H1 (cell line): ENCODE measurements around the gene TTC33. TPM values are rescaled to one million over a fixed set of nuclear protein-coding genes. Genes with fewer than 3 reads are reported as not detected.

ENCODE experiments used
- CTCF ChIA-PET: fragments of 300-600 bp; sonication (Branson Sonifier 250); formaldehyde crosslinking; loops from one replicate; lab custom pipeline; 2021; ENCODE audit not compliant: partially characterized antibody; lab: Charles Lee
- POLR2A ChIA-PET: fragments of 300-600 bp; sonication (Branson Sonifier 250); formaldehyde crosslinking; loops from one replicate; lab custom pipeline; 2021; ENCODE audit warnings: inconsistent platforms; ENCODE audit not compliant: partially characterized antibody; lab: Charles Lee
- DNase-seq, 2 experiments: peaks; one replicate each; pipeline versions ENCODE4 v3.0.0 to v3.0.0-alpha.2; 2010 to 2022; ENCODE audit warnings: low spot score in 2 of 2, low read depth in 1 of 2, mixed read lengths in 1 of 2
- FAIRE-seq: peaks from 2 replicates; lab custom pipeline; 2011; peaks lifted over from hg19 to GRCh38; lab: Jason Lieb, UNC
- H2AFZ ChIP-seq: 2 replicates; pipeline ENCODE4 v1.8.1; 2012; ENCODE audit warnings: low read length, inconsistent platforms
- H2AK5ac ChIP-seq: 2 replicates; pipeline ENCODE4 v1.6.1; 2013; ENCODE audit warnings: low read depth, low read length
- H2BK120ac ChIP-seq: replicated peaks from 2 replicates; pipeline ENCODE3; 2013; ENCODE audit warnings: low read depth, low read length, inconsistent platforms
- H2BK12ac ChIP-seq: 2 replicates; pipeline ENCODE4 v1.6.1; 2013; ENCODE audit warnings: low read depth, low read length
- H2BK15ac ChIP-seq: 2 replicates; pipeline ENCODE4 v1.6.1; 2013; ENCODE audit warnings: low read length
- H2BK20ac ChIP-seq: 2 replicates; pipeline ENCODE4 v1.6.1; 2013; ENCODE audit warnings: low read length
- H2BK5ac ChIP-seq: 2 replicates; pipeline ENCODE4 v1.6.1; 2013; ENCODE audit warnings: low read depth, low read length
- H3K14ac ChIP-seq: 2 replicates; pipeline ENCODE4 v1.6.1; 2013; ENCODE audit warnings: inconsistent platforms; ENCODE audit not compliant: insufficient read length
- H3K18ac ChIP-seq: 2 replicates; pipeline ENCODE4 v1.6.1; 2013; ENCODE audit warnings: low read length; ENCODE audit errors: extremely low read depth
- H3K23ac ChIP-seq: 2 replicates; pipeline ENCODE4 v1.6.1; 2013; ENCODE audit warnings: inconsistent platforms; ENCODE audit not compliant: insufficient read length
- H3K23me2 ChIP-seq: 2 replicates; pipeline ENCODE4 v1.6.1; 2013; ENCODE audit warnings: low read depth, low read length
- H3K27ac ChIP-seq: 2 replicates; pipeline ENCODE4 v1.6.1; 2011; ENCODE audit warnings: low read depth, low read length, inconsistent platforms
- H3K27me3 ChIP-seq, 4 experiments: replicated peaks in 1 of 4; 1 replicate in 1 of 4; 2 replicates in 3 of 4; pipeline versions ENCODE4 v1.6.1 to v1.8.1; 2011 to 2013; ENCODE audit warnings: low read length in 3 of 4, mild to moderate bottlenecking in 3 of 4, inconsistent platforms in 2 of 4, mixed read lengths in 2 of 4, moderate library complexity in 1 of 4; ENCODE audit not compliant: control insufficient read depth in 3 of 4, insufficient read depth in 3 of 4; ENCODE audit errors: extremely low read depth in 1 of 4
- H3K36me3 ChIP-seq, 4 experiments: 2 replicates each; pipeline versions ENCODE4 v1.6.1 to v1.8.1; 2011 to 2013; ENCODE audit warnings: mild to moderate bottlenecking in 4 of 4, low read length in 3 of 4, moderate library complexity in 2 of 4, control low read depth in 1 of 4, inconsistent platforms in 1 of 4; ENCODE audit not compliant: insufficient read depth in 4 of 4, control insufficient read depth in 2 of 4
- H3K4ac ChIP-seq: replicated peaks from 2 replicates; pipeline ENCODE3; 2013; ENCODE audit warnings: low read length, low read depth, mixed read lengths, inconsistent platforms; ENCODE audit not compliant: insufficient read length
- H3K4me1 ChIP-seq, 4 experiments: replicated peaks in 1 of 4; 1 replicate in 1 of 4; 2 replicates in 3 of 4; pipeline versions ENCODE4 v1.6.1 to v1.8.1; 2011 to 2013; ENCODE audit warnings: low read length in 3 of 4, inconsistent platforms in 2 of 4, mixed read lengths in 1 of 4; ENCODE audit not compliant: insufficient read depth in 4 of 4, control insufficient read depth in 3 of 4
- H3K4me2 ChIP-seq, 2 experiments: 2 replicates each; pipeline versions ENCODE4 v1.6.1 to v1.8.1; 2011 to 2013; ENCODE audit warnings: low read depth in 2 of 2, low read length in 2 of 2, control low read depth in 1 of 2, inconsistent platforms in 1 of 2, mild to moderate bottlenecking in 1 of 2; ENCODE audit not compliant: insufficient read depth in 1 of 2
- H3K4me3 ChIP-seq, 4 experiments: fragments of 200-600, 300-600 bp in 1 of 4; sonication (generic), shearing (Covaris generic), sonication (Bioruptor Twin) in 1 of 4; 2 replicates each; pipeline versions ENCODE4 v1.5.1 to v1.8.1; 2011 to 2016; ENCODE audit warnings: low read length in 4 of 4, low read depth in 3 of 4, control low read depth in 2 of 4, inconsistent platforms in 2 of 4, mild to moderate bottlenecking in 2 of 4, mixed read lengths in 1 of 4, moderate library complexity in 1 of 4; ENCODE audit not compliant: insufficient read depth in 2 of 4; ENCODE audit errors: extremely low read depth in 1 of 4
- H3K56ac ChIP-seq: replicated peaks from 2 replicates; pipeline ENCODE3; 2013; ENCODE audit warnings: low read depth, mild to moderate bottlenecking, mixed read lengths, low read length, inconsistent platforms; ENCODE audit not compliant: insufficient read length
- H3K79me1 ChIP-seq: 2 replicates; pipeline ENCODE4 v1.6.1; 2013; ENCODE audit warnings: low read depth, low read length, control low read depth
- H3K79me2 ChIP-seq, 2 experiments: 2 replicates each; pipeline versions ENCODE4 v1.6.1 to v1.8.1; 2012 to 2013; ENCODE audit warnings: low read length in 2 of 2, mild to moderate bottlenecking in 2 of 2, inconsistent platforms in 1 of 2; ENCODE audit not compliant: insufficient read depth in 2 of 2, control insufficient read depth in 1 of 2
- H3K9ac ChIP-seq, 4 experiments: replicated peaks in 1 of 4; 1 replicate in 1 of 4; 2 replicates in 3 of 4; pipeline versions ENCODE4 v1.6.1 to v1.8.1; 2011 to 2013; ENCODE audit warnings: low read depth in 3 of 4, low read length in 3 of 4, control low read depth in 2 of 4, mild to moderate bottlenecking in 2 of 4, moderate library complexity in 2 of 4, inconsistent platforms in 1 of 4; ENCODE audit errors: extremely low read depth in 1 of 4
- H3K9me3 ChIP-seq, 2 experiments: 2 replicates each; pipeline versions ENCODE4 v1.6.1 to v1.8.1; 2012 to 2013; ENCODE audit warnings: mild to moderate bottlenecking in 2 of 2, moderate library complexity in 2 of 2, control low read depth in 1 of 2, inconsistent platforms in 1 of 2, low read depth in 1 of 2, low read length in 1 of 2, mixed read lengths in 1 of 2; ENCODE audit not compliant: insufficient read depth in 2 of 2
- H4K20me1 ChIP-seq, 2 experiments: replicated peaks in 1 of 2; 2 replicates each; pipeline versions ENCODE3 to v1.8.1; 2011 to 2013; ENCODE audit warnings: inconsistent platforms in 2 of 2, low read length in 2 of 2, mild to moderate bottlenecking in 1 of 2; ENCODE audit not compliant: insufficient read depth in 2 of 2, control insufficient read depth in 1 of 2
- H4K5ac ChIP-seq: 2 replicates; pipeline ENCODE4 v1.6.1; 2013; ENCODE audit warnings: low read length, low read depth, mixed read lengths, inconsistent platforms; ENCODE audit not compliant: insufficient read length
- H4K8ac ChIP-seq: 2 replicates; pipeline ENCODE4 v1.8.0; 2013; ENCODE audit warnings: mild to moderate bottlenecking, moderate library complexity, low read length, inconsistent platforms; ENCODE audit not compliant: insufficient read depth; ENCODE audit errors: extremely low read depth
- H4K91ac ChIP-seq: replicated peaks from 2 replicates; pipeline ENCODE3; 2013; ENCODE audit warnings: low read length, mixed read lengths, inconsistent platforms; ENCODE audit not compliant: insufficient read length
- KDM4A ChIP-seq: IDR thresholded peaks from one replicate; pipeline ENCODE4 v1.7.1; 2012; ENCODE audit warnings: low read depth, mild to moderate bottlenecking, moderate library complexity, low read length, inconsistent platforms; ENCODE audit not compliant: severe bottlenecking
- RBBP5 ChIP-seq: IDR thresholded peaks from 2 replicates; pipeline ENCODE4 v1.7.1; 2012; ENCODE audit warnings: low read depth, mild to moderate bottlenecking, inconsistent platforms, low read length, moderate library complexity, borderline replicate concordance
- SP1 ChIP-seq: IDR thresholded peaks from 2 replicates; pipeline ENCODE4 v1.6.1; 2011; ENCODE audit warnings: low read depth, low read length
- SUZ12 ChIP-seq: fragments of 200-600 bp; sonication (generic); IDR thresholded peaks from 2 replicates; pipeline ENCODE4 v1.6.1; 2012; ENCODE audit warnings: mild to moderate bottlenecking, inconsistent platforms, low read length, moderate library complexity, mixed read lengths
- TEAD4 ChIP-seq: IDR thresholded peaks from 2 replicates; pipeline ENCODE4 v1.6.1; 2012; ENCODE audit warnings: low read depth, low read length, inconsistent platforms, mixed read lengths
- WGBS, 2 experiments: shearing (Covaris generic) in 1 of 2; methylation state at CpG; one replicate each; pipeline versions ENCODE4 v1.1.6 to v1.1.7; 2013 to 2015; ENCODE audit warnings: low lambda C conversion rate in 2 of 2, mixed read lengths in 2 of 2, inconsistent platforms in 1 of 2, low coverage in 1 of 2, missing lambda C conversion rate in 1 of 2; ENCODE audit not compliant: insufficient replicate concordance in 2 of 2, insufficient coverage in 1 of 2, insufficient read length in 1 of 2; ENCODE audit errors: extremely low coverage in 1 of 2, missing lambda C conversion rate in 1 of 2; 5-methylcytosine and 5-hydroxymethylcytosine counted together
- polyA plus RNA-seq, 7 experiments: library from polyadenylated mRNA; depleted of rRNA in 3 of 7; stranded (reverse) in 5 of 7; unstranded in 2 of 7; fragments of >200 nt in 5 of 7; fragments of 200-250 nt in 2 of 7; gene quantifications; 1 replicate in 5 of 7; 2 replicates in 1 of 7; 4 replicates in 1 of 7; pipeline versions ENCODE4 v1.2.1 to v1.2.3, GENCODE V29; 2011 to 2013; ENCODE audit warnings: missing spikeins in 2 of 7, mixed read lengths in 2 of 7
- total RNA-seq: library from RNA; stranded (reverse); fragmentation: NEBNext Ultra II Directional; extraction: Animal tissue kit (Norgen Biotek cat#: 25700); gene quantifications from 2 replicates; pipeline ENCODE4 v1.2.1, GENCODE V29; 2021
- TF ChIP-seq, protein P1 (sequence below): IDR thresholded peaks from 2 replicates; pipeline ENCODE4 v1.6.1; 2011; ENCODE audit warnings: low read depth, mild to moderate bottlenecking, low read length; ENCODE audit not compliant: insufficient read depth
- TF ChIP-seq, protein P2 (sequence below): IDR thresholded peaks from 2 replicates; pipeline ENCODE4 v1.6.1; 2012; ENCODE audit warnings: low read length, inconsistent platforms
- TF ChIP-seq, protein P3 (sequence below): IDR thresholded peaks from 2 replicates; pipeline ENCODE4 v1.6.1; 2012; ENCODE audit warnings: inconsistent platforms

Gene TTC33
- total and polyA plus RNA-seq, 2 of the 8 experiments (the other 6 are each of a cell fraction or from before 2014, with no cell fraction given), result 1.2 to 12.6 TPM

DNA sequence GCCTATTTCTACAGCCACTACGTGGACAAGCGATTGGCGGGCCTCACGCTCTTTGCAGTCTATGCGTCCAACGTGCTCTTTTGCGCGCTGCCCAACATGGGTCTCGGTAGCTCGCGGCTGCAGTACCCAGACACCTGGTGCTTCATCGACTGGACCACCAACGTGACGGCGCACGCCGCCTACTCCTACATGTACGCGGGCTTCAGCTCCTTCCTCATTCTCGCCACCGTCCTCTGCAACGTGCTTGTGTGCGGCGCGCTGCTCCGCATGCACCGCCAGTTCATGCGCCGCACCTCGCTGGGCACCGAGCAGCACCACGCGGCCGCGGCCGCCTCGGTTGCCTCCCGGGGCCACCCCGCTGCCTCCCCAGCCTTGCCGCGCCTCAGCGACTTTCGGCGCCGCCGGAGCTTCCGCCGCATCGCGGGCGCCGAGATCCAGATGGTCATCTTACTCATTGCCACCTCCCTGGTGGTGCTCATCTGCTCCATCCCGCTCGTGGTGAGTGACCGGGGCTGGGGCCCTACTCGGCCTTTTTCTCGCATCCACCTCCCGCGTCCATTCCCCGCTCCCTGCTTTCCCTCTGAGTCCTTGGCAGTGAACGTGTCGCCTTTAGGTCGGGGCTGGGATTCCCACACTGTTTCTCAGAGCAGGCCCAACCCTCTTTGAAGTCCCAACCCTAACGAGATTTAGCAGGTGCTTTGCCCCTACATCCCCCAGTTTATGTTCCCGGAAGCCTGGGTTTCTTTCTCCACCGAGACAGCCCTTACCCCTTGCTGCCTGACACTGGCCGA is 74.2 kb downstream of the TTC33 start:
- no peak overlapping the region for H3K56ac ChIP-seq
- no peak overlapping the region; a peak in 1 of 7 replicates for H3K9ac ChIP-seq
- H2AFZ ChIP-seq, result peak overlapping the region; percentile 89
- no peak overlapping the region for H3K14ac ChIP-seq
- H3K4me1 ChIP-seq, result peaks cover 5 to 18% (median 14%) of the 10 kb centered on the region in 4 experiments
- H2BK120ac ChIP-seq, result no peak overlapping the region
- H3K4me2 ChIP-seq, result peak overlapping the region; percentile 95 to 99
- no peaks in the 10 kb centered on the region for H3K36me3 ChIP-seq
- POLR2A ChIA-PET, result no interaction called here
- H3K4me3 ChIP-seq, result peak overlapping the region; percentile 55 to 84 (median 78)
- H3K27me3 ChIP-seq, result peaks cover 23 to 38% (median 29%) of the 10 kb centered on the region in 4 experiments
- no peak overlapping the region for H4K5ac ChIP-seq
- H3K79me1 ChIP-seq, result no peaks in the 10 kb centered on the region
- no peaks in the 10 kb centered on the region; a peak in 1 of 4 replicates for H3K9me3 ChIP-seq
- H2BK15ac ChIP-seq, result peak overlapping the region; percentile 62; the same call in 1 of the 2 replicates
- no peak overlapping the region for H2AK5ac ChIP-seq
- CTCF ChIA-PET, result interaction anchor here (1.2 to 1.6 kb wide), 3 partner anchors 125 to 1082 kb away, joined by 3 to 5 read pairs (median 5); no protein-coding TSS in a partner anchor
- H3K27ac ChIP-seq, result no peak overlapping the region
- H4K8ac ChIP-seq, result peak overlapping the region; percentile 66
- 4% methylated on average over 64 of the region's 67 CpGs; no CpG with 5 or more reads in 1 of the 2 experiments for WGBS, 2 experiments
- no peak overlapping the region; the same call in 1 of the 2 replicates for H2BK12ac ChIP-seq
- FAIRE-seq, result no peak
- DNase-seq, result peak in 1 of 2 experiments; percentile 71
- H4K20me1 ChIP-seq, result peaks cover 3 to 5% of the 10 kb centered on the region in 2 experiments
- H4K91ac ChIP-seq, result no peak overlapping the region
- no peaks in the 10 kb centered on the region for H3K79me2 ChIP-seq
- H2BK5ac ChIP-seq, result no peak overlapping the region
- no peak overlapping the region for H3K4ac ChIP-seq
- H3K18ac ChIP-seq, result peak overlapping the region; percentile 63
- H3K23me2 ChIP-seq, result peaks cover 21% of the 10 kb centered on the region
- no peak overlapping the region for H3K23ac ChIP-seq
- no peak overlapping the region; the same call in 1 of the 2 replicates for H2BK20ac ChIP-seq
- TF ChIP-seq SP1 (no peak), KDM4A (peak; percentile 100), RBBP5 (peak; percentile 80; the same call in 1 of the 2 replicates), SUZ12 (peak; percentile 96), TEAD4 (no peak)
- TF ChIP-seq, protein P1, sequence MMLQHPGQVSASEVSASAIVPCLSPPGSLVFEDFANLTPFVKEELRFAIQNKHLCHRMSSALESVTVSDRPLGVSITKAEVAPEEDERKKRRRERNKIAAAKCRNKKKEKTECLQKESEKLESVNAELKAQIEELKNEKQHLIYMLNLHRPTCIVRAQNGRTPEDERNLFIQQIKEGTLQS, result no peak
- TF ChIP-seq, protein P2, sequence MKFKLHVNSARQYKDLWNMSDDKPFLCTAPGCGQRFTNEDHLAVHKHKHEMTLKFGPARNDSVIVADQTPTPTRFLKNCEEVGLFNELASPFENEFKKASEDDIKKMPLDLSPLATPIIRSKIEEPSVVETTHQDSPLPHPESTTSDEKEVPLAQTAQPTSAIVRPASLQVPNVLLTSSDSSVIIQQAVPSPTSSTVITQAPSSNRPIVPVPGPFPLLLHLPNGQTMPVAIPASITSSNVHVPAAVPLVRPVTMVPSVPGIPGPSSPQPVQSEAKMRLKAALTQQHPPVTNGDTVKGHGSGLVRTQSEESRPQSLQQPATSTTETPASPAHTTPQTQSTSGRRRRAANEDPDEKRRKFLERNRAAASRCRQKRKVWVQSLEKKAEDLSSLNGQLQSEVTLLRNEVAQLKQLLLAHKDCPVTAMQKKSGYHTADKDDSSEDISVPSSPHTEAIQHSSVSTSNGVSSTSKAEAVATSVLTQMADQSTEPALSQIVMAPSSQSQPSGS, result no peak
- TF ChIP-seq, protein P3, sequence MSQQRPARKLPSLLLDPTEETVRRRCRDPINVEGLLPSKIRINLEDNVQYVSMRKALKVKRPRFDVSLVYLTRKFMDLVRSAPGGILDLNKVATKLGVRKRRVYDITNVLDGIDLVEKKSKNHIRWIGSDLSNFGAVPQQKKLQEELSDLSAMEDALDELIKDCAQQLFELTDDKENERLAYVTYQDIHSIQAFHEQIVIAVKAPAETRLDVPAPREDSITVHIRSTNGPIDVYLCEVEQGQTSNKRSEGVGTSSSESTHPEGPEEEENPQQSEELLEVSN, result peak; percentile 92
